ENCODE results near the gene BMERB1. TPM values are rescaled to one million over a fixed set of nuclear protein-coding genes. Genes with fewer than 3 reads are reported as not detected.

The BMERB1 gene
- total RNA-seq, 1 donor from 2014 or later = 47.9 TPM

GRCh38 chr16:15575293-15576049, 141.1 kb downstream of the BMERB1 start:
- H3K9me3 Mint-ChIP-seq (ENCODE audit: unreplicated experiment) = no peaks in the 10 kb centered on the region
- peaks cover 24% of the 10 kb centered on the region for H3K36me3 Mint-ChIP-seq (ENCODE audit: unreplicated experiment)
- no peak for TF ChIP-seq CTCF (IDR thresholded peaks at IDR 0.05)
- H3K27ac Mint-ChIP-seq (ENCODE audit: unreplicated experiment) = no peak overlapping the region
- H3K4me3 Mint-ChIP-seq (ENCODE audit: unreplicated experiment) = no peak overlapping the region
- DNase-seq (ENCODE audit: extremely low spot score, unreplicated experiment) = no peak
- peaks cover 7% of the 10 kb centered on the region for H3K4me1 Mint-ChIP-seq (ENCODE audit: unreplicated experiment)
- no peaks in the 10 kb centered on the region for H3K27me3 Mint-ChIP-seq (ENCODE audit: unreplicated experiment)

- peaks cover 7% of the 10 kb centered on the region for H3K4me1 Mint-ChIP-seq (ENCODE audit: unreplicated experiment)
- no peaks in the 10 kb centered on the region for H3K27me3 Mint-ChIP-seq (ENCODE audit: unreplicated experiment)
- peaks cover 30% of the 10 kb centered on the region for H3K36me3 Mint-ChIP-seq (ENCODE audit: unreplicated experiment)
- H3K27ac Mint-ChIP-seq (ENCODE audit: unreplicated experiment) = no peak overlapping the region
- H3K4me3 Mint-ChIP-seq (ENCODE audit: unreplicated experiment) = no peak overlapping the region
- no peak for TF ChIP-seq CTCF (IDR thresholded peaks at IDR 0.05)
- H3K9me3 Mint-ChIP-seq (ENCODE audit: unreplicated experiment) = no peaks in the 10 kb centered on the region
- DNase-seq (ENCODE audit: extremely low spot score, unreplicated experiment) = no peak
These were observed 142.9 kb downstream of the BMERB1 start for GRCh38 chr16:15576960-15577958.

GRCh38 chr16:15578824-15579223, 144.4 kb downstream of the BMERB1 start:
- peaks cover 7% of the 10 kb centered on the region for H3K4me1 Mint-ChIP-seq (ENCODE audit: unreplicated experiment)
- no peak for TF ChIP-seq CTCF (IDR thresholded peaks at IDR 0.05)
- H3K4me3 Mint-ChIP-seq (ENCODE audit: unreplicated experiment) = no peak overlapping the region
- H3K27ac Mint-ChIP-seq (ENCODE audit: unreplicated experiment) = no peak overlapping the region
- peaks cover 36% of the 10 kb centered on the region for H3K36me3 Mint-ChIP-seq (ENCODE audit: unreplicated experiment)
- H3K9me3 Mint-ChIP-seq (ENCODE audit: unreplicated experiment) = no peaks in the 10 kb centered on the region
- no peak for DNase-seq (ENCODE audit: extremely low spot score, unreplicated experiment)
- no peaks in the 10 kb centered on the region for H3K27me3 Mint-ChIP-seq (ENCODE audit: unreplicated experiment)

GRCh38 chr16:15581127-15581815, 146.9 kb downstream of the BMERB1 start:
- Mint-ChIP-seq H3K27ac (ENCODE audit: unreplicated experiment) (no peak overlapping the region), H3K4me3 (ENCODE audit: unreplicated experiment) (no peak overlapping the region), H3K4me1 (ENCODE audit: unreplicated experiment) (peaks cover under 1% of the 10 kb centered on the region), H3K27me3 (ENCODE audit: unreplicated experiment) (no peaks in the 10 kb centered on the region), H3K36me3 (ENCODE audit: unreplicated experiment) (peaks cover 58% of the 10 kb centered on the region), H3K9me3 (ENCODE audit: unreplicated experiment) (peaks cover 6% of the 10 kb centered on the region)
- TF ChIP-seq CTCF (IDR thresholded peaks at IDR 0.05) = no peak
- no peak for DNase-seq (ENCODE audit: extremely low spot score, unreplicated experiment)
